Stimulated activated CD8-positive, alpha-beta memory T cell treated with anti-CD3 and anti-CD28 coated beads, Interleukin-4, amount 100 ng/mL, for 24 hours (primary cell): ENCODE measurements around the gene ASPG.

ENCODE experiments used
- DNase-seq: peaks from one replicate; pipeline ENCODE4 v3.0.0-alpha.2; 2020; ENCODE audit warnings: low read depth

ASPG gene

GRCh38 chr14:104105071-104105821 lies 19.7 kb downstream of the ASPG start:
- no peak for DNase-seq

DNA sequence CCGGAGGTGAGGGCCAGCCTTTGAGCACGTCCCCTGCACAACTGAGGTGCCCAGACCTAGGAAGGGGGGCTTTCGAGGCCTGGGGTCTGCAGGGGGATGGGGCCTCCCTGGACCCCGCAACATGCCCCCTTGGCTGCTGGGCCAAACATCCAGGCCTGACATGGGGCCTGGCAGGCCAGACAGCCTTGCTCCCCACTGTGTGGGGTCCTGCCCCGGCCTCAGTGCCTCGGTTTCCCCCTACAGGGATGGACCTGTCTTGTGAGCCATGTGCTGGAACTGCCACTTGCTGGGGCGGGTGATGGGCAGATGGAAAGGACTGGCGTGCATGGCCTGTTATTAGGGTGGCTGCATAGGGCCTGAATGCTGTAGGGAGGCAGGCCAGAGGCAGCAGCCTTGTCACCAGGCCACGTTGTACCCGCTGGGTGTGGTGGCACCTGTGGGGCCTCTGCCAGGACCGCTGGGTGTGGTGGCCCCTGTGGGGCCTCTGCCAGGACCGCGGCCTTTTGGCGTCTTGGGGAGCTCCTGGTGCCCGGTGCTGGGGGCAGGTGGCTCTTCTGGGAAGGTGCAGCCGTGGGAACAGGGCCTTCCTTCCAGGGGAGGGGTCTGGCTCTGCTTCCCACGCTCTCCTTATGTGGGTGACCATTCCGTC lies 20.4 kb downstream of the ASPG start:
- no peak for DNase-seq

DNA sequence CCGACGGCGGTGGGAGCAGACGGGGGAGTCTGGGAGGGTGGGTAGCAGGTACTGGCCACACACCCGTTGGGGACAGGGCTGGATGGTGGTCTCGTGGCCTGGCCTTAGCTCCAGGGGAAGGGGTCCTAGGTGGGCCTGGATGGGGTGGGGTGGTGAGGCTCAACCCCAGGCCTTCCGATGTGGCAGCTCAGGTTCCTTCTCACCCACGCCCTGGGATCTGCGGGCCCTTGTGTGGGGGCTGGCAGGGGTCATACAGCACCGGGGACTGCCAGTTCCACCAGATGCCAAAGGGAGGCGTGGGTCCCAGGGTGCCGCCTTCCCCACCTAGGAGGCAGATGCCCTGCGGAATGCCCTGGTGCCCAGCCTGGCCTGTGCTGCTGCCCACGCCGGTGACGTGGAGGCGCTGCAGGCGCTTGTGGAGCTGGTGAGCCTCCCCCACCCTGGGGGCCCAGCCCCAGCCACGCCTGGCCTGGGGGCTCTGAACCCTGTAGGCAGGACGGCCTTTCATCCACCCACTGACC lies 21.0 kb downstream of the ASPG start:
- DNase-seq, result no peak

DNA sequence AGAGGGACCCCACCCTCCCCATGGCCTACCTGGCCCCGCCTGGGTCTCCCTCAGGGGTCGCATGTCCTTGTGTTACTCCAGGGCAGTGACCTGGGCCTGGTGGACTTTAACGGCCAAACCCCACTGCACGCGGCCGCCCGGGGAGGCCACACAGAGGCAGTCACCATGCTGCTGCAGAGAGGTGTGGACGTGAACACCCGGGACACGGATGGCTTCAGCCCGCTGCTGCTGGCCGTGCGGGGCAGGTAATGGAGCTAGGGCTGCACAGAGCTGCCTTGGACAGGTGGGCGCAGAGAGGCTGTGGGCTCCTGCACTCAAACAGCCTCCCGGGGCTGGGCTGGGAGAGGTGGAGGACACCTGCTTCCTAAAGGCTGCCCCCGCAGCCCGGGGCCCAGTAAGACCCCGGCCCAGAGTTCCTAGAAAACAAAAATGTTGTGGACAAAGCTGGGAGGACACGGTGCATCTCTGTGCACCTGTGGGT lies 21.6 kb downstream of the ASPG start:
- no peak for DNase-seq

DNA sequence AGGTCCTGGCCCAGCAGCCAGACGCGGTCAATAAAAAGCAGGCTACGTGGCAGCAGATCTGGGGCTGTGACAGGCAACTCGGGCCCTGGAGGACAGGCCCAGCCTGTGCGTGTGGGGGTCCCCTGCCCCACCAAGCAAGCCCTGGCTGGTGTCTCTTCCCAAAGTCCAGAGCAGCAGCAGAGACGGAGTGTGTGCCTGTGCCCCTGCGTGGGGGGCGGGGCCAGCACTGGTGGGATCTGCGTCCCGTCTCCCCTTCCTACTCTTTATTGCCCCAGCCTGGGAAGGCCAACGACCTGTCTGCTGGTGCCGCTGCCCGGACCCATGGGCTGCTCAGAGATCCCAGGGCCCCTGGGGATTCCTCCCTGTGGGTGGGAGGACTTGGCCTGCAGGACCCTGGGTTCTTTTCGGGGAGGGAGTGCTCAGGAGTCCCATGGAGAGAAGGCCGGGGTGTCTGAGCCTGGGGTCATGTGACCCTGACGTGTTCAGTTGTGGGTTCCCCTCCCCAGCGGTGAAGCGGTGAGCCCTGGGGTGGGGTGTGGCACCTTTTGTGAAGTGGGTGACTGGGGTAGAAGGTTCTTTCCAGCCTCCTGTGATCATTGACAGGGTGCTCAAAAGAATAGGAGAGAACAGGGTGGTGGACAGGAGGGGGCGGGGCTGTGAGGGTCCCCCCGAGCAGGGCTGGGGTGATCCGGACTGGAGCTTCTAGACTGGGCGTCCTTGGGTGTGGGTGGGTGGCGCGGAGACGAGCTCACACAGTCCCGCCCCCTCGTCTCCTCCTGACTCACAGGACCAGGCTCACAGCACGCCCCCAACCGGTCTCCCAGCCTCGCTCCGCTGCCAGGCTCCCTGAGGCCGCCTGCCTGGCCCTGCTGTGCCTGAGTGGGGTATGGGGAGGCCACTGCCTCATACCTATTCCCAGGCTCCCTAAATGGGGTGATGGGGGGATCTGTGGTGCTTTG lies 22.4 kb downstream of the ASPG start:
- no peak for DNase-seq

- no peak for DNase-seq
Measured at GRCh38 chr14:104108570-104109541, 23.4 kb downstream of the ASPG start.

DNA sequence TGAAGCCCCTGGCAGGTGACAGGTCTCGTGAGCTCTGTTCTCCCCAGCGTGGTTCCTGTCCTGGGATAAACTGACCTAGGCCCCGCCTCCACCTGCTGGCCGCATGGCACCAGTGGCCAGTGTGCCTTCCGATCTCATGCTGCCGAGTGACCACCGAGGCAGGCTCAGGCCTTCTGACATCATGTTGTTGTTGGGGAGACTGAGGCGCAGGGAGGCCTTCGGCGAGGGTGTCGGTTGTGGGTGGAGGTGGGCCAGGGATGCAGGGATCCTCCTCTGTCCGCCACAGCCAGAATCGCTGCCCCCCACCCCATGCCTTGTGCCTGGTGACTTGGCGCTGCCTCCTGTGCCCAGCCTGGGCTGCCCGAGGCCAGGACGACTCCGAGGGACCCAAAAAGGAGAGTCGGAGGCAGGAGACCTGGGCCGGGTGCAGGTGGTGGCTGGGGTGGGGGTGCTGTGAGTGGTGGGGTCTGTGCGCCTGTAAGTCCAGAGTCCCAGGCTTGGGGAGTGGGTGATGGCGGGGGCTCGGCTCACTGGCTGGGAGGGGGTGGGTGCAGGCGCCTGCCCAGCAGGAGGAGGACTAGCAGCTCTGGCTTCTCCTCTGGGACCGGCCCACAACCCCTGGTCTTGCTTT lies 24.3 kb downstream of the ASPG start:
- no peak for DNase-seq

DNA sequence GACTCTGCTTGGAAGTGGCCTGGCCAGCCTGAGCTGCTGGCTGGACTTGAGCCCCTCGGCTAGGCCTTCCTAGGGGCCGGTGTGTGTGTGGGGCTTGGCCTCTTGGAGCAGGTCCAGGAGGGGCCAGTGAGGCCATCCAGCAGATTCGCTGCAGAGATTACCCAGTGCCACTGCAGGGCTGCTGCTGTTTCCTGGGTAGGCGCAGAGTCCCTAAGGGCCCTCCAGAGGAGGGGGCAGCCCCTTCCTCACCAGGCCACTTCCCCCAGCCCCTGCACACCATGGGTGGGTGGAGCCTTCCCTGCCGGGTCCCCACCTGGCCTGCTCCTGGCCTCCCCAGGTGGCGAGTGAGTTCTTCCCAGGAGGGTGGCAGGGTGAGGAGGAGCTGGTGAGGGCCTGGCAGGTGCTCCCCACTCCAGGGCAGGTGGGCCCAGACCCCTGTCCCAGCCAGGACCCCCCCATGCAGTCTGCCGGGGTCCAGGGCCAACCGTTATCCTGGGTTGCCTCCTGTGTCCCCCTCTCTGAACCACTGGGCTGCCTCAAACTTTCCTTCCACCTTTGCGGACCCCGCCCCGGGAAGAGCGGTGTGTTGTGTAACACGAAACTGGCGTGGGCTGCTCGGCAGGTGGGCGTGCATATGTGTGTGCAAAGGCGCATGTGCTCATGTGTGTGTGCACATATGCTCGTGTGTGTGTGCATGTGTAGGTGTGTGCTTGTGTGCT lies 25.1 kb downstream of the ASPG start:
- DNase-seq, result no peak

- no peak for DNase-seq
Measured at GRCh38 chr14:104111301-104112112, 26.0 kb downstream of the ASPG start.

DNA sequence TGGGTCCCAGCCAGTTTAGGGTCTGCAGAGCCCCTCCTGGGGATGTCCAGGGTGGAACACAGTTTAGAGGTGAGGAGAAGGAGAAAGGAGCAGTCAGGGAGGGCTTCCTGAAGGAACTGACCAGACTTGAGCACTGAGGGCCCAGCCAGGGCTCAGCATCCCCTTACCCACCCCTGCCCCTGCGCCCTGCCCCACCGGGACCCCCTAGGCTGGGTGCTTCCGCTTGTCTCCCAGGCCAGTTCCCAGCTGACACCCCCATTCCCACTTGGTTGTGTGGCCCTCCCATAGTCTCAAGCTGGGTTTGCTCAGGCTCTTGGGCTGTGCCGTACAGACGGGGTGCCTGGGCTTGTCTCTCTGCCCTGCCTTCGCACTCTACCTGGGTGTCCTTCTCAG lies 26.6 kb downstream of the ASPG start:
- DNase-seq, result no peak

DNA sequence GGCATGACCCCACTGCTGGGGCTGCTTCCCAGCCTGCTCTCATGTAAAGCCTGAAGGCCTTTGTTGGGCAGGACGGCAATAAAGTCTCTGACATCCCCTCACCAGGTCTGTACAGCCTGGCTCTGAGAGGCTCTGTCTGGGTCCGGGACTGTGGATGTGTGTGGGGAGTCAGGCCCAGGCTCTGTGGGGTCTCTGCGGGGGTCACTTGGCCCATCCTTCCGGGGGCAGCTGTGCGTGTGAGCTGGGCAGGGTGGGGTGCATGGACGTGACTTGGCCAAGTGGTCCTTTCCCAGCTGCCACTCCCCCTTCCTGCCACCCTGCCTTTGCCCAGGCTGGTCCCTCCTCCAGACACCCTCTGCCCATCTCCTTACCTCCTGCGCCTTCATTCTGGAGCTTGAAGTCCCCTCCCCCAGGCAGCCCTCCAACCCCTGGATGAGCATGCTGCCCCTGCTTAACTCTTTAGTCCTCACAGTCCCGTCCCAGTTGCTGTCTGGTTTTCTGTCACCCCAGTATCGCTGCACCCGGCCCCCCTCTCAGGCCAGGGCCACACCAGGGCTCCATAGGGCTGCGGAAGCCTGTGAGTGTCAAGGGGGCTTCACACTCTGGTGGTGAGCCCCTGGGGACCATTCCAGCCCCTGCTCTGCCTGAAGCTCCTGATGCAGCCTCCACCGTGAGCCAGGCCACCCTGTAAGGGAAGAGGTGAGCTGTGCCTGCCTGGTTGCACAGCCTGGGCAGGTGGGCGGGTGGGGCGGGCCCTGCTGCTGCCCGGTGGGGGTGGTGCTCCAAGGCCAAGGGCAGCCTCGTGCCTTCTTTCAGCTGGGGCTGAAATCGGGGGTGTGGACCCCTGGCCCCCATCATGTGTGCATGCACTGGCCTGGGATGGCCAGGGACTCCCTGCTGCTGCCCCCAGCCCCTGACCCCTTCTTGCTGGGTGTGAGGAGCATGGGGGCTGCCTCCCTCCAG lies 27.4 kb downstream of the ASPG start:
- no peak for DNase-seq

GRCh38 chr14:104113631-104114420 lies 28.3 kb downstream of the ASPG start:
- DNase-seq, result no peak

- DNase-seq, result no peak
Measured at GRCh38 chr14:104114421-104115130, 29.1 kb downstream of the ASPG start.

DNA sequence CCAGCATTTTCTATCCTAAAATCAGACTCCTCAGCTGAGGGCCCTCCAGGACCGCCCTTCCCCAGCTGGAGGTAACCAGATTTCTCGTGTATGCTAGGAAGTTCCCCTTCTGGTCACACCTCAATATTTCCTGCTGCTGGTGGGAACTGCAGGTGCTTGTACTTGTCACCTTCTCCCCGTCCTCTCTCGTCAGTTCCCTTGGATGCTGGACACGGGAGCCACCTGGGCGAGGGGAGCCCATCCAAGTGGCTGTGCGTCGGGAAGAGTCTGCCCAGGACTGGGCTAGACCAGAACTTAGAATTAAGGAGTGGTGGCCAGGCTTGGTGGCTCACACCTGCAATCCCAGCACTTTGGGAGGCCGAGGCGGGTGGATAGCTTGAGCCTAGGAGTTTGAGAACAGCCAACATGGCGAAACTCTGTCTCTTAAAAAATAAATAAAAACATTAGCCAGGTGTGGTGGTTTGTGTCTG lies 29.7 kb downstream of the ASPG start:
- no peak for DNase-seq

DNA sequence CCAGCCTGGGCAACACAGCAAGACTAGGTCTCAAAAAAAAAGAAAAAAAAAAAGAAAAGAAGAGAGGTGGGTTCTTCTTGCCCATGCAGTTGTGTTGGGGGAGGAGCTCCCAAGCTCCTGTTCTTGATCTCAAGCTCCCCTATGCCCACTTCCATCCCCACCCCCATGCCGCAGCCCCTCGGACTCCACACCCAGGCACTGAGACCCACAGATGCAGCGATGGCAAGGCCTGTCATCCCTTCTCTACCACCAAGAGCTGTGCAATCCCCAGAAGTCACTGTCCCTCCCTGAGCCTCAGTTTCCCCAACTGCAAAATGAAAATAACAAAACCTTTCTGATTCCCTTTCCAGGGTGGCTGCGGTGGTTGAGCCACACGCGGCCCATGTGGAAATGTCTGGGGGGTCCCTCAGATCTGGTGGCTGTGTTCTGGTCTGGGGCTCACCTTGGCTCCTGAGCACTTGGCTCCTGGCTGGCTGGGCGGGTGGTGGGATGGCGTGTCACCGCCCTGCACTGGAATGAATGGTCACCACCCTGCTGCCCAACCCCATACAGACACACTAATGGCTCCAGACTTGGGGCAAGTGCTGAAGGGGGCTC lies 30.3 kb downstream of the ASPG start:
- DNase-seq, result no peak

- no peak for DNase-seq
Measured at GRCh38 chr14:104116288-104116755, 30.8 kb downstream of the ASPG start.
